KOPT-K1 (cell line): ENCODE data around the gene OR2A42.
"Not testable (repeated sequence)": the region's sequence is repeated elsewhere in the genome, so short reads cannot be mapped to it uniquely, and the experiment has no call there.

Source experiments
- H3K27ac ChIP-seq: fragments of 200-600 bp; sonication (generic); 2 replicates; pipeline ENCODE4 v1.5.1; 2016; ENCODE audit warnings: antibody characterized with exemption, mild to moderate bottlenecking, low read depth, low read length; ENCODE audit not compliant: poor library complexity, severe bottlenecking
- H3K36me3 ChIP-seq: fragments of 200-600 bp; sonication (generic); 2 replicates; pipeline ENCODE4 v1.5.1; 2017; ENCODE audit warnings: antibody characterized with exemption, mild to moderate bottlenecking, low read length, moderate library complexity; ENCODE audit not compliant: insufficient read depth
- H3K9me3 ChIP-seq: fragments of 200-600 bp; sonication (generic); 2 replicates; pipeline ENCODE4 v1.5.1; 2017; ENCODE audit warnings: antibody characterized with exemption, low read length, mild to moderate bottlenecking; ENCODE audit not compliant: insufficient read depth, poor library complexity, severe bottlenecking

Gene OR2A42, protein sequence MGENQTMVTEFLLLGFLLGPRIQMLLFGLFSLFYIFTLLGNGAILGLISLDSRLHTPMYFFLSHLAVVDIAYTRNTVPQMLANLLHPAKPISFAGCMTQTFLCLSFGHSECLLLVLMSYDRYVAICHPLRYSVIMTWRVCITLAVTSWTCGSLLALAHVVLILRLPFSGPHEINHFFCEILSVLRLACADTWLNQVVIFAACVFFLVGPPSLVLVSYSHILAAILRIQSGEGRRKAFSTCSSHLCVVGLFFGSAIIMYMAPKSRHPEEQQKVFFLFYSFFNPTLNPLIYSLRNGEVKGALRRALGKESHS

DNA sequence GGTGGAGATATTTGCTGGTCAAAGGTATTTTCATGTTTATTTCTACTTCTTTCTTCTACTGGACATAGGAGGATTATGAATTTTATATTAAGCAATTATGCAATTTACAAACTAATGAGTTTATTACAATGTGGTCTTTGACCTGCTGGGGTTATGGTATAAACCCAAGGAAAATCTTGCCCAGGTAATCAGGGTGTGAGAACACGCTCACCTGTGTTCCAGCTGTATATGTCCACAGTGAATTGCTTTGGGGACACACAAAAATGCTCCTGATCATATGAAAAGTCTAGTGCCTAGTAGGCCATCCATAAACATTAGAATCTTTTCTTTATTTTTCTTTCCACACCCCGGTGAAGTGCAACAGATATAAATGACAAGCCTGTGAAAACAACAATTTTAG is at the start of gene OR2A42:
Gene OR2A42, minus strand, starts transcription at position 241 of the 400 bp plus-strand sequence. CDS start 6,762 bp downstream, outside the sequence.
- H3K27ac ChIP-seq, H3K9me3 ChIP-seq, H3K36me3 ChIP-seq: not testable (repeated sequence)

DNA sequence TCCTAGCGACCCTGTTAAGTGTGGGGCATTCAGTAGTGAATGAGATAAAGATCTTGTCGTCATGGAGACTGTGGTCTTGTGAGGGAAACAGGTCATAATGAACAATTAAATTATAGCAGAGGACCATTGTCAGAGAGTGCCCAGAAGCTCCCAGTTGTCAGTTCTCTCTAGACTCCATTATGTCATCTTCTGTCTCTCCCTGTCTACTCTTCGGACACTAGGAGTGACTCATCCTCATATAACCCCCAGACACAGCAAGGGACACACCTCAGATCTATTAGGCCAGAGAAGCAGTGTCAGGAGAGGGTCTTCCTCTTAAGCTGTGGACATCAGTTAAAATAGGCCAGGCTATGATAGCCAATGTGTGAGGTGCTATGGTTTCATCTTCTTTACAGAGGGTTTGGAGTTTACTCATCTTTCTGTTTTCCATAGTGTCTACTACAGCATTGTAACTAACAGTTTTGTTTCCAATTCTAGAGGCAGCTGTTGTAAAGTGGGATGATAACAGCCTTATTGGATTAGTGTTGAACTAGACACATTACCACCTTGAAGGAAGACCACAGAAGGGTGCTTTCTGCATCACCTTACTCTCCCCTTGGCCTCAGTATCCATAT is 47.9 kb upstream of the OR2A42 start:
- not testable (repeated sequence) for H3K36me3 ChIP-seq, H3K27ac ChIP-seq, H3K9me3 ChIP-seq

DNA sequence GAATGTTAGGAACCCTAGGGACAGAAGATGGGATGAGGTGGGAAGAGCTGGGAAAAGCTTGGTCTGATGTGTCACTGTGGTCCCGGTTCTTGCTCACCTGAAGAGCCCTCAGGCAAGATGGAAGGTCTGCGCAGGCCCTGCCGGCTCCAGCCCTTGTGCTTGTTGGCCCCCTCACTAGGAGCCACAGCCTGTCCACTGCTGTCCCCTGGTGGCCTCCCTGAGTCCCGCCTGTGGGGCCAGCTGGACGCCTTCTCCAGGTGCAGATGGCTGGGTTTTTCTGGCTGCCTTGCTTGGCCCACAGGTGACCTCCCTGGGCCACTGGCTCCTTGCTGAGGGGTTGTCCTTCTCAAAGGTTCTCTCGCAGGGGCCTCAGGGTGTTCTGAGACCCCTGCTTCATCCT is 44.3 kb upstream of the OR2A42 start:
- not testable (repeated sequence) for H3K36me3 ChIP-seq, H3K9me3 ChIP-seq, H3K27ac ChIP-seq

DNA sequence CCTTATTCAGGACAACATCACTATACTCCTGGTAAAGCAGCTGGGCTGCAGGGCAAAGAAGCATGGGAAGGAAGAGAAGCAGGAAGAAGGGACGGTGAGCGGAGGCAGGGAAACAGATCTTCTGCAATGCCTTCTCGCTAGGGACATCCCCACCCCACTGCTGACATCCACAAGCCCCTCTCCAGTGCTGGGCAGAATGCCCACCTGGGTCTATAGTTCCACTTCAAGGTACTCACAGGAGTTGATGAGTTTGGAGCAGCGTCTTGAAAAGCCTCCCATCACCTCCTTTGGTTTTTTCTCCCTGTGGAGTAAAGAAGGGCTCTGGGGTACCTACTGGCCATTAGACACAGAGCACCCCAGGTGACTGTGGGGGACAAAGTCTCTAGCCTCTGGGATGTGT is 43.1 kb upstream of the OR2A42 start:
- not testable (repeated sequence) for H3K27ac ChIP-seq, H3K36me3 ChIP-seq, H3K9me3 ChIP-seq

DNA sequence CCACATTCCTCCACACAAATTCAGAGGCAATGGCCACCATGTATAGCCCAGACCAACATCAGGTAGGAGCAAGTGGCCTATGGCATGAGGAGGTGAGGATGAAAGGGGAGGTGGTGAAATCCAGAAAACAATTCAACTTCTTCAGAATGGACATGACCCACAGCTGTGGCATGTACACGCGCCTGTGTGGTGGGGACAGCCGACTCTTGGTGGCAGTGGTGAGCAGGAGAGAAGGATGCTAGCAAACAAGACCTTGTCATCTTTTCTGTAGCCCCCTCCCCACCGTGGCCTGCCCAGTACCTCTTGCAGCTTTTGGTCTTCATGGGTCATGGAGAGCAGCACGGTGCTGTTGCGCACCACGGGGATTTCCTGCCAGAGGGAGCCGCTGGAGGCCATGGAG is 42.6 kb upstream of the OR2A42 start:
- H3K36me3 ChIP-seq, H3K9me3 ChIP-seq, H3K27ac ChIP-seq: not testable (repeated sequence)

DNA sequence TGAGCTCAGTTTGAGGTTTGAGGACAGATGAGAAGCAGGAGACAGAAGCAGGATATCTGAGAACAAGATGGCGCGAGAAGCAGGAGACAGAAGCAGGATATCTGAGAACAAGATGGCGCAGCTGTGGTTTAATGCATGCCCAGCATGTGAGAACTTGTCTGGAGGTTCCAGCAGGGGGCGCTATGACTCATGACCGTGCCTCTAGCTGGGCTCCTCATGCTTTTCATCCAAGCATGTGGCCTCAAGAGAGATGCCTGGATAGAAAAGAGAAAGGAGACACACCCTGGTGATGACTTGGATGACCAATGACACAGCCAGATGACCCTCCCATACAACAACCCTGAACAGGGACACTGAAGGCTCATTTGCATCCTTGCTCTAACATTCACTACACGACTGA is 40.6 kb upstream of the OR2A42 start:
- not testable (repeated sequence) for H3K9me3 ChIP-seq, H3K27ac ChIP-seq, H3K36me3 ChIP-seq

DNA sequence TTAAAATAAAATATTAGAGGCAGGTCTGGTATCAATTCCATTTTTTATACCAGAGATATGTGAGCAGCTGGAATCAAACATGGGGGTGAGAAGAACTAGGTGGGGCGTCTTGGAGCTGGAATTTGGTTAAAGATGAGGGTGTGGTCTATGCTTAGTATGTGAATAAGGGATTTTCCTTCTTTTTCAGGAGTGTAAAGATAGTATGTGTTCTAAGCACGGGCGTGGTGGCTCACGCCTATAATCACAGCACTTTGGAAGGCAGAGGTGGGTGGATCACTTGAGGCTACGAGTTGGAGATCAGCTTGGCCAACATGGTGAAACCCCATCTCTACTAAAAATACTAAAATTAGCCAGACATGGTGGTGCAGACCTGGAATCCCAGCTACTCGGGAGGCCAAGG is 35.9 kb upstream of the OR2A42 start:
- H3K9me3 ChIP-seq, H3K36me3 ChIP-seq, H3K27ac ChIP-seq: not testable (repeated sequence)

DNA sequence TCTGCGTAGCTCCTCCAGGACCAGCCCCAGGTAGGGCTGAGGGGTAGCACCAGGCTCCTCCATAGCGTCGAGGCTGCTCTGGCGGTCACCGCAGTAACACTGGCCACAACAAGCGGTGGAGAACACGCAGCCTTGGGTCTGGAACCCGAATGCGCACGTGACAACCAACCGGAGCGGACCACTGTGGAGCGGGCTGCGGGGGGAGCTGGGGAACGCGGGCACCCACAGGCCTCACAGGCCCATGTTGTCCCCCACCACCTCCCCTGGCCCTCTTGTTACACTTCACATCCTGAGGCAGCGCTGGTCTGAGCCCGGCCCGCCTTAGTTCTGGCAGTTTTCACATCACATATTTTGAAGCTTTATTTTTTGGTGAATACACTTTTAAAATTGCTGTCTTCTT is 29.8 kb upstream of the OR2A42 start, which contains the start of gene CTAGE8:
Gene CTAGE8, minus strand, starts transcription at position 101 of the 400 bp plus-strand sequence. Its CDS starts 38 bp downstream, at position 63.
- H3K36me3 ChIP-seq, H3K9me3 ChIP-seq, H3K27ac ChIP-seq: not testable (repeated sequence)

DNA sequence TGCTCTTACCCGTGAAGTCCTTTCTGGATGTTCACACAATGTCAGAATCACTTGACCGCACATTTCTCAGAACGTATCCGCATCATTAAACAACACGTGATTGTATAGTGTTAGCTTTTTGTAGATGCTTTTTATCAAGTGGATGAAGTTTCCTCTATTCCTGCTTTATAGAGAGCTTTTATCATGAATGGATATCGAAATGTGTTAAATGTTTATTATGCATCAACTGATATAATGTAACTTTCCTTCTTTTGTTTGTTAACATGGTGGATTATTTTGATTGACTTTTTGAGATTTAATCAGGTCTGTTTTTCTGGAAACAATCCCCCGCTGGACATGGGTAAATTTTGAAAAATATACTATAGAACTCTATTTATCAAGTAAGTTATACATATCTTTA is 25.3 kb upstream of the OR2A42 start, which contains the start of gene OR2A7:
Gene OR2A7, minus strand, starts transcription at position 101 of the 400 bp plus-strand sequence. CDS start 5,164 bp downstream, outside the sequence.
- not testable (repeated sequence) for H3K27ac ChIP-seq, H3K9me3 ChIP-seq, H3K36me3 ChIP-seq

DNA sequence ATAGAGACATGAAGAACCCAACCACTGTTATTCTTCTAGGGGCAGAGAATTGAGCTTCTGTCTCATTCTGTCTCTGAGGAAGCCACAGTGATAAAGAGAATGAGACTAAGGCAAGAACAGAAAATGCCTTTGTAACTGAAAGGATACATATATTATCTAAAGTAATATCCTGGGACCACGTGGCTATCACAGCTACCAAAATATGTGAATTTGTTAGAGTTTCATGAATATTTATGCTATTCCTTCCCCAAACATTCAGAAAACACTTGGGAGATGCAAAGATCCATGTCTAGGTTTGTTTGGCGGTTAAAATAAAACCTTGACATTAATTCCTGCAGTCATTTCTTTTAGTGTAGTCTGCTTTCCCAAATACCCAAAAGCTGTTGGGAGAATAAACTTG is 22.7 kb upstream of the OR2A42 start:
- H3K36me3 ChIP-seq, H3K9me3 ChIP-seq, H3K27ac ChIP-seq: not testable (repeated sequence)

DNA sequence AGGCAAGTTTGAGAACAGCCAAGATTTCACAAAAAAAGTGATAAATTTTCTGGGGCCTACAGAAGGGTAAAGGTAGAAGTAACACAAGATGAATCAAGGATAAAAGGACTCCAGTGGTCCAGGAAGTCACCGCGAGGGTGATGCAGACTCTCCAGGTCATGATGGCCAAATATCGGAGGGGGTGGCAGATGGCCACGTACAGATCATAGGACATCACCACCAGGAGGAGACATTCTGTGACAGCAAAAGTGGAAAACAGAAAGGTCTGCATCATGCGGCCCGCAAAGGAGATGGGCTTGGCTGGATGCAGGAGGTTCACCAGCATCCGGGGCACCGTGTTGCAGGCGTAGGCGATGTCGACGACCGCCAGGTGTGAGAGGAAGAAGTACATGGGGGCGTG is 19.7 kb upstream of the OR2A42 start:
- H3K36me3 ChIP-seq, H3K27ac ChIP-seq, H3K9me3 ChIP-seq: not testable (repeated sequence)

DNA sequence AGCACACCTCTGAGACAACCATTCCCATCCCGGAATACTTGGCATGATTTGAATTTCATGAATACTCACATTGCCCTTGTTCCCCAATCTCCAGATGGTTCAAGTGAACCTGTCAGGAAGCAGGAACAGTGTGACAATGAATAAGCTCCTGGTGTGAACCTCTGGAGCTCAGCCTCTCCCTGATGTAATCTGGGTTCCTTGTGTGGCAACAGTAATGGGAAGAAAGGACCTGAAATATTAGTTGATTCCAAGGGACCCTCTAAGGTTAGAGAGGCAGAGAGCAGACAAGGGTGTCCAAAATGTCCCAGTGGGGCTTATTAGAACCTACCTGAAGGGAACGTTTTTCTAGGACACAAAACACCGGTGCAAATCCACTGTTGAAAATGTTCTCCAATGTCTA is 16.7 kb upstream of the OR2A42 start:
- Histone ChIP-seq H3K27ac (no peak overlapping the region), H3K36me3 (no peaks in the 10 kb centered on the region), H3K9me3 (no peaks in the 10 kb centered on the region)

DNA sequence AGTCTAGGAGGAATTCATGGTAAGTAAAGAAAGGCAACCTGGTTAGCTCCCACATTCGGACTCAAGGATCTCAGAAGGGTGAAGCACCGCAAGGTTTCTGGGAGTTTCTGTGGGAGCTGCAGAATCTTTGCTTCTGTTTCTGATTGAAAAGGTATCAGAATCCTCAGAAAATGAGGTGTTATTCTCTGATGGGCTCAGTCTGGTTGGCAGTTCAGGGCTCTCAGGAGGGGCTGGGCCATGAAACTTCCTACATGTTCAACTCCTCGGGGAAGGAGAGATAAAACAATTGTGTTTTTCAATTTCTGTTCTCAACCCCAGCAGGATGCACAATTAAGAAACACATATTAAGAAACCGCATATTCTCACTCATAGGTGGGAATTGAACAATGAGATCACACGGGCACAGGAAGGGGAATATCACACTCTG is 16.1 kb upstream of the OR2A42 start:
- H3K9me3 ChIP-seq: no peaks in the 10 kb centered on the region
- H3K27ac ChIP-seq: no peak overlapping the region
- no peaks in the 10 kb centered on the region for H3K36me3 ChIP-seq

DNA sequence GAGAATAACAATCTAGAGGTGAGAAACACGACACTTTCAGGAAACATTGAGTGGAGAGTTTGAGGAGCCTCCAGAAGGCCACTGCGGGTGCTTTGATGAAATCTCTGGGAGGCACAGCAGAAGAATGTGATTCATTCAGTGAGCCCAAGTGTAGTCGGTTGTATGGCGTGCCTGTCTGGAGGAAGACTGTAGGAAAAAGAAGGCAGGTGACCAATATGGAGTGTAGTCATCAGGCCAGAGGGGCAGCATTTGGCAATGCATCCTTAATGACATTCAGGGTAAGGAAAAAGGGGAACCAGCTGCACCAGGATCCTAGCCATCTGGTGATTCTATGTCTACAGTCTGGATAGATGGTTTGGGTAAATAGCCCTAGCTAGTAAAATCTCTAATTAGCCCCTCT is 12.9 kb upstream of the OR2A42 start:
- H3K27ac ChIP-seq, H3K36me3 ChIP-seq, H3K9me3 ChIP-seq: not testable (repeated sequence)

DNA sequence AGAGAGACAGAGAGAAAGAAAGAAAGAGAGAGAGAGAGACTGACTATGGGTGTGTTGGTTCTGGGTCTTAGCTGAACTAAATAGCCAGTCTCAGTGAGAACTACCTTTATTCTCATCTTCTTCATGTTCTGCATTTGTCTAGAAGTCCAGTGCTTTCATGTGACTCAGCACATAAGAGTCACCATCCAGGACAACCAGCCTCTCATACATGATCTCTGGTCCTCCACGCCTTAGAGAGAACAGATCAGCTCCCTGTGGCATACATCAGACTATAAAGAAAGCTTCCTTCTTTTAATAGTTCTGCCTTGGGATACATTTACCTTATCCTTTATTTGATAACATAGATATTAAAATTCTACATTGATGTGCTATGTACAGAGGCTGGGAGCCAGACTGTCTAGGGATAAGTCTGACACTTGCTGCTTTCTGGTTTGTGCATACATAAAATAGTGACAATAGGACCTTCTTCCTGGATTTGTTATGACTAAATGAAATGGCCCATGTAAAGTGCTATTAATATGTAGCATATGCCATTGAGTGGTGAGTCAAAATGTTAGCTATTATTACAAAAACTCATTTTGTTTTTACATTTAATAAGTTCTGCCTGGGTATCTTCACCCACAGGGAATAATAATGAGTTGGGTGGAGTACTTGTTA is 8.4 kb upstream of the OR2A42 start:
- not testable (repeated sequence) for H3K9me3 ChIP-seq, H3K36me3 ChIP-seq, H3K27ac ChIP-seq

DNA sequence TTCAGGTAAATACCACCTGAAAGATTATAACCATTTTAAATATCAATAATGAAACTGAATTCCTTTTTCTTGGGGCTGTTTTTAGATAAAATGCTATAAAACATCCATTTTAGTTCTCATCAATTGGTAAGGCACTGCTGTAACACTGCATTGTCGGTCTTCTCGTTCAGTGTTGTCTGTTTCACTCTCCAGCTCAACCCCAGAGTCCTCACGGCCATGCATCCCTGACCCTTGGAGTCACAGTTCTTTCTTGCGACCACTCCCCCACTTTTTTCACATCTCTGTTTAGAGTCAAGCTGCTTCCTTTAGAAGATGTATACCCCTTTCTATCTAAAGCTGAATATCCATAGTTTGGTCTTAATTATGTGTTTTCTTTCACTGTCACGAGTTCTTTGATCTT is 7.6 kb upstream of the OR2A42 start:
- not testable (repeated sequence) for H3K9me3 ChIP-seq, H3K36me3 ChIP-seq, H3K27ac ChIP-seq
